ENCODE data around the gene UTP18. TPM values are rescaled to one million over a fixed set of nuclear protein-coding genes. Genes with fewer than 3 reads are reported as not detected.
A peak's percentile ranks its signal among the peaks of the same experiment; 100 is the strongest.
"Not testable (repeated sequence)": the region's sequence is repeated elsewhere in the genome, so short reads cannot be mapped to it uniquely, and the experiment has no call there.

UTP18 gene
- total and polyA plus RNA-seq, 7 experiments from 2014 or later: 31.1 to 71.6 (median 46.2) TPM

DNA sequence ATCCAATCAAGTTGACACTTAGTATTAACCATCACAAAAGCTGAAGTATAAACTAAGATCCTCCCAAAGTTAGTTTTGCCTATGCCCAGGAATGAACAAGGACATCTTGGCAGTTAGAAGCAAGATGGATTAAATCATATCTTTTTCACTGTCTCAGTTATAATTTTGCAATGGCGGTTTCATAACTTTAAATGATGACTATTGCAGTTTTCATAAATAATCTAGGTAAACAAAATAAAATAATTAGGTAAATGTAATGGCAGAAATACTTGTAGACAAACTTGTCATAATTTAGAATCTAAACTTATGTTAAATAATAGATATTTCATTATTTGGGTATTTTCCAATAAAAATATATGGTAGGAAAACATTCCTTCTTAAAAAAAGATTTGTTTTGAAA lies 51.7 kb downstream of the UTP18 start:
- H3K27ac ChIP-seq (ENCODE audit: low read depth, low read length); ATAC-seq; H3K4me3 Mint-ChIP-seq; DNase-seq; H3K9me3 ChIP-seq (ENCODE audit: control insufficient read depth in 2 of 3, low read length in 3 of 3); H3K4me1 ChIP-seq (ENCODE audit: control insufficient read depth in 2 of 2, insufficient read depth in 2 of 2, low read length in 2 of 2); H3K27ac Mint-ChIP-seq; H3K4me3 ChIP-seq (ENCODE audit: low read length); H3K27me3 ChIP-seq (ENCODE audit: control insufficient read depth in 2 of 2, insufficient read depth in 2 of 2, low read length in 2 of 2); H3K4me1 Mint-ChIP-seq; H3K36me3 ChIP-seq (ENCODE audit: control insufficient read depth in 2 of 3, insufficient read depth in 3 of 3, low read length in 3 of 3); POLR2A ChIA-PET; intact Hi-C loops (cut with micrococcal nuclease): not testable (repeated sequence)
- CTCF ChIA-PET: interaction anchor here (1.2 kb wide), 1 partner anchor 13 kb away, joined by 4 read pairs; no protein-coding TSS in a partner anchor
- Mint-ChIP-seq H3K9me3 (peaks cover 0 to 42% (median 19%) of the 10 kb centered on the region in 11 donors), H3K27me3 (peaks cover 0 to 24% (median 6%) of the 10 kb centered on the region in 5 donors), H3K36me3 (peaks cover 0 to 11% (median 2%) of the 10 kb centered on the region in 5 donors)

DNA sequence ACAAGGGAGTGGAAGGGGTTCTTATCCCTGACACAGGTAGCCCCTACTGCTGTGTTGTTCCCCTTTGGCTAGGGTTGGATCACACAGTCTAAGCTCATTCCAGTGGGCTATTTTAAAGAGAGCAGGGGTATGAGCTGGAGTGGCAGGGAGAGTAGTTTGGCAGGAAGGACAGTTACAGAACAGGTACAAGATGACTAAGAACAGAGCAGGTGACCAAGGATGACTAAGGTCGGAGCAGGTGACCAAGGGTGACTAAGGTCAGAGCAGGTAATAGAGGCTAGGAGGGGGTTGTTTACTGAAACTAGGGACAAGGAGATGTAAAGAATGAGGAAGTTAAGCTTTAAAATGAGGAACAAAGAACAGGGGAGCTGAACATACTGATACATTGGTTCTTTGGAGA lies 58.8 kb downstream of the UTP18 start:
- H3K27ac Mint-ChIP-seq: peak overlapping the region in 1 of 9 donors; percentile 66
- Histone ChIP-seq H3K36me3 (ENCODE audit: control insufficient read depth in 2 of 3, insufficient read depth in 3 of 3, low read length in 3 of 3) (no peaks in the 10 kb centered on the region), H3K27me3 (ENCODE audit: control insufficient read depth in 2 of 2, insufficient read depth in 2 of 2, low read length in 2 of 2) (no peaks in the 10 kb centered on the region), H3K9me3 (ENCODE audit: control insufficient read depth in 2 of 3, low read length in 3 of 3) (peaks cover 0 to 5% (median 0%) of the 10 kb centered on the region in 3 experiments), H3K4me1 (ENCODE audit: control insufficient read depth in 2 of 2, insufficient read depth in 2 of 2, low read length in 2 of 2) (no peaks in the 10 kb centered on the region), H3K27ac (ENCODE audit: low read depth, low read length) (no peak overlapping the region), H3K4me3 (ENCODE audit: low read length) (no peak overlapping the region)
- H3K9me3 Mint-ChIP-seq: peaks cover 0 to 34% (median 12%) of the 10 kb centered on the region in 11 donors
- intact Hi-C loops (cut with micrococcal nuclease): no loop called here
- H3K4me3 Mint-ChIP-seq: no peak overlapping the region
- DNase-seq (no peak), ATAC-seq (no peak)
- H3K36me3 Mint-ChIP-seq: peaks cover 0 to 5% (median 3%) of the 10 kb centered on the region in 5 donors
- no peaks in the 10 kb centered on the region for H3K4me1 Mint-ChIP-seq
- ChIA-PET CTCF (interaction anchor here (0.6 kb wide), 1 partner anchor 95 kb away, joined by 4 read pairs; no protein-coding TSS in a partner anchor), POLR2A (no interaction called here)
- peaks cover 0 to 7% (median 6%) of the 10 kb centered on the region in 5 donors for H3K27me3 Mint-ChIP-seq

DNA sequence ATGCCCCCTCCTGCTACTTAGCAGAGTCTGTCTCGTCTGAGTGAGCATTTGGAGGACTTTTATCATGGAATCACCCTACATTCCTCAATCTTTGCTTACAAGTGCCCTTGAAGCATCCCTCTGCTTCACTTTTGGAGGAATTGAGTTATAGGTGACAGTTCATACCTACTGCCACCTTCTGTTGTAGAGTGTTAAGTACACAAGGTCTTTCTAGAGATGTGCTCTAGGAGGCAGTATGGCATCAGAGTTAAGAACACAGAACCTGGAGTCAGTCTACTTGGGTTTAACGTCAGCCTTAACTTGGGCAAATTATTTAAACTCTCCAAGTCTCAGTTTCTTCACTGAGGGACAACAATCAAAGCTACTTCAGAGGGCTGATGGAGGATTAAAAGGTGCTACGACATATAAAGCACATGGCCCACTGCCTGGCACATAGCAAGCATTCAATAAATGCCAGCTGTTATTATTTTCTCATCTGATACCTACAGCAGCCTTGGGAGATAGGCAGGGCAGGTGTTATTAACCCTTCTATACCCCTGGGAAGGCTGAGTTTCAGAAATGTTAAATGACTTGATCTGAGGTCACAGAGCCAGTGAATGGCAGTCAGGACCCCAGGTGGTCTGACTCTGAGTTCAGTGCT lies 62.2 kb downstream of the UTP18 start:
- no peak overlapping the region for H3K4me3 Mint-ChIP-seq
- H3K27me3 Mint-ChIP-seq: peaks cover 0 to 16% (median 12%) of the 10 kb centered on the region in 5 donors
- no peaks in the 10 kb centered on the region for H3K36me3 ChIP-seq (ENCODE audit: control insufficient read depth in 2 of 3, insufficient read depth in 3 of 3, low read length in 3 of 3)
- no peak overlapping the region for H3K27ac Mint-ChIP-seq
- DNase-seq: peak in 2 of 9 donors; percentile 9 to 31
- intact Hi-C loops (cut with micrococcal nuclease): loop anchor here in 1 of 2 donors (5.0 kb wide), 1 partner anchor 215 kb away; no protein-coding TSS in a partner anchor
- no peak overlapping the region for H3K27ac ChIP-seq (ENCODE audit: low read depth, low read length)
- ChIA-PET CTCF (no interaction called here), POLR2A (no interaction called here)
- H3K9me3 Mint-ChIP-seq: peaks cover under 1 to 21% (median 9%) of the 10 kb centered on the region in 11 donors
- peaks cover 0 to 6% (median under 1%) of the 10 kb centered on the region in 5 donors for H3K36me3 Mint-ChIP-seq
- peak; percentile 61 for ATAC-seq
- no peaks in the 10 kb centered on the region for H3K4me1 Mint-ChIP-seq
- peaks cover 0 to 5% (median 0%) of the 10 kb centered on the region in 3 experiments for H3K9me3 ChIP-seq (ENCODE audit: control insufficient read depth in 2 of 3, low read length in 3 of 3)
- no peaks in the 10 kb centered on the region for H3K4me1 ChIP-seq (ENCODE audit: control insufficient read depth in 2 of 2, insufficient read depth in 2 of 2, low read length in 2 of 2)
- no peak overlapping the region for H3K4me3 ChIP-seq (ENCODE audit: low read length)
- no peaks in the 10 kb centered on the region for H3K27me3 ChIP-seq (ENCODE audit: control insufficient read depth in 2 of 2, insufficient read depth in 2 of 2, low read length in 2 of 2)

DNA sequence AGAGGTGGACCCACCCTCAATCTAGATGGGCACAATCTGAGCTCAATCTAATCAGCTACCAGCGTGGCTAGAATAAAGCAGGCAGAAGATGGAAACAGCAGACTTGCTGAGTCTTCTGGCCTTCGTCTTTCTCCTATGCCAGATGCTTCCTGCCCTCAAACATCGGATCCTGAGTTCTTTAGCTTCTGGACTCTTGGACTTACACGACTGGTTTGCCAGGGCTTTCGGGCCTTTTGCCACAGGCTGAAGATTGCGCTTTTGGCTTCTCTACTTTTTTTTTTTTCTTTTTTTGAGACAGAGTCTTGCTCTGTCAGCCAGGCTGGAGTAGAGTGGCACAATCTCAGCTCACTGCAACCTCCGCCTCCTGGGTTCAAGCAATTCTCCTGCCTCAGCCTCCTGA lies 65.1 kb downstream of the UTP18 start:
- ATAC-seq (no peak), DNase-seq (no peak)
- Histone ChIP-seq H3K36me3 (ENCODE audit: control insufficient read depth in 2 of 3, insufficient read depth in 3 of 3, low read length in 3 of 3) (no peaks in the 10 kb centered on the region), H3K4me3 (ENCODE audit: low read length) (no peak overlapping the region), H3K27me3 (ENCODE audit: control insufficient read depth in 2 of 2, insufficient read depth in 2 of 2, low read length in 2 of 2) (no peaks in the 10 kb centered on the region), H3K4me1 (ENCODE audit: control insufficient read depth in 2 of 2, insufficient read depth in 2 of 2, low read length in 2 of 2) (no peaks in the 10 kb centered on the region), H3K27ac (ENCODE audit: low read depth, low read length) (no peak overlapping the region), H3K9me3 (ENCODE audit: control insufficient read depth in 2 of 3, low read length in 3 of 3) (no peaks in the 10 kb centered on the region)
- peaks cover 0 to 6% (median 0%) of the 10 kb centered on the region in 5 donors for H3K36me3 Mint-ChIP-seq
- ChIA-PET POLR2A (no interaction called here), CTCF (interaction anchor here (0.6 kb wide), 1 partner anchor 270 kb away, joined by 4 read pairs; no protein-coding TSS in a partner anchor)
- H3K4me3 Mint-ChIP-seq: no peak overlapping the region
- H3K4me1 Mint-ChIP-seq: no peaks in the 10 kb centered on the region
- peaks cover 0 to 11% (median 3%) of the 10 kb centered on the region in 11 donors for H3K9me3 Mint-ChIP-seq
- intact Hi-C loops (cut with micrococcal nuclease): no loop called here
- no peak overlapping the region for H3K27ac Mint-ChIP-seq
- H3K27me3 Mint-ChIP-seq: peaks cover 0 to 25% (median 12%) of the 10 kb centered on the region in 5 donors

DNA sequence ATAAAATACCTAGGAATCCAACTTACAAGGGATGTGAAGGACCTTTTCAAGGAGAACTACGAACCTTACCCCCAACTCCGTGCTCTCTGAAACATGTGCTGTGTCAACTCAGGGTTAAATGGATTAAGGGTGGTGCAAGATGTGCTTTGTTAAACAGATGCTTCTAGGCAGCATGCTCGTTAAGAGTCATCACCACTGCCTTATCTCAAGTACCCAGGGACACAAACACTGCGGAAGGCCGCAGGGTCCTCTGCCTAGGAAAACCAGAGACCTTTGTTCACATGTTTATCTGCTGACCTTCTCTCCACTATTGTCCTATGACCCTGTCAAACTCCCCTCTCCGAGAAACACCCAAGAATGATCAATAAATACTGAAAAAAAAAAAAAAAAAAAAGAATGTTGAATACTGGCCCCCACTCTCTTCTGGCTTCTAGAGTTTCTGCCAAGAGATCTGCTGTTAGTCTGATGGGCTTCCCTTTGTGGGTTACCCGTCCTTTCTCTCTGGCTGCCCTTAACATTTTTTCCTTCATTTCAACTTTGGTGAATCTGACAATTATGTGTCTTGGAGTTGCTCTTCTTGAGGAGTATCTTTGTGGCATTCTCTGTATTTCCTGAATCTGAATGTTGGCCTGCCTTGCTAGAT lies 70.6 kb downstream of the UTP18 start:
- ATAC-seq; H3K27ac ChIP-seq (ENCODE audit: low read depth, low read length); CTCF ChIA-PET; H3K9me3 ChIP-seq (ENCODE audit: control insufficient read depth in 2 of 3, low read length in 3 of 3); H3K36me3 Mint-ChIP-seq; POLR2A ChIA-PET; H3K27me3 ChIP-seq (ENCODE audit: control insufficient read depth in 2 of 2, insufficient read depth in 2 of 2, low read length in 2 of 2); H3K27ac Mint-ChIP-seq; H3K4me3 ChIP-seq (ENCODE audit: low read length); intact Hi-C loops (cut with micrococcal nuclease); H3K4me3 Mint-ChIP-seq; H3K36me3 ChIP-seq (ENCODE audit: control insufficient read depth in 2 of 3, insufficient read depth in 3 of 3, low read length in 3 of 3); DNase-seq; H3K4me1 Mint-ChIP-seq; H3K4me1 ChIP-seq (ENCODE audit: control insufficient read depth in 2 of 2, insufficient read depth in 2 of 2, low read length in 2 of 2): not testable (repeated sequence)
- peaks cover 0 to 22% (median 10%) of the 10 kb centered on the region in 5 donors for H3K27me3 Mint-ChIP-seq
- H3K9me3 Mint-ChIP-seq: peaks cover 0 to 11% (median 3%) of the 10 kb centered on the region in 11 donors

DNA sequence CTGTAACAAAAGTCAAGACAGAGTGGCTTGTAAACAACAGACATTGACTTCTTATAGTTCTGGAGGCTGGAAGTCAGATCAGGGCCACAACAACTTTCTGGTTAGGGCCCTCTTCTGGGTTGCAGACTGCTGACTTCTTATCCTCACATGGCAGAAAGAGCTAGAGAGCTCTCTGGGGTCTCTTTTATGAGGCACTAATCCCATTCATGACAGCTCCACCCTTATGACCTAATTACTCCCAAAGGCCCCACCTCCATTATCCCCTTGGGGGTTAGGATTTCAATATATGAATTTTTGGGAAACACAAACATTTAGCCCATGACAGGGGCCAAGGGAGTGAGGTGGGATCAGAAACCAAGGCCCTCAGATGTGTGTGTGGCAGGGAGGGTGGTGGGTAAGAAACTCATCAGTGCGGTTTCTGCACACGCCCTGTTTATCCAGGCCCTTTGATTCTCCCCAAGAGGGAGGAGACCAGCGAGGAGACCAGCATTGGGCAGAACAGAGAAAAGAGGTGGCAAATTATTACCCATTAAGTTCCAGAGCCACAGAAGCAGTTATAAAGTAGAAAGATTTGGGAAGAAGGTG lies 74.8 kb downstream of the UTP18 start:
- Histone ChIP-seq H3K27ac (ENCODE audit: low read depth, low read length) (no peak overlapping the region), H3K9me3 (ENCODE audit: control insufficient read depth in 2 of 3, low read length in 3 of 3) (no peaks in the 10 kb centered on the region), H3K4me1 (ENCODE audit: control insufficient read depth in 2 of 2, insufficient read depth in 2 of 2, low read length in 2 of 2) (no peaks in the 10 kb centered on the region), H3K27me3 (ENCODE audit: control insufficient read depth in 2 of 2, insufficient read depth in 2 of 2, low read length in 2 of 2) (no peaks in the 10 kb centered on the region), H3K36me3 (ENCODE audit: control insufficient read depth in 2 of 3, insufficient read depth in 3 of 3, low read length in 3 of 3) (no peaks in the 10 kb centered on the region), H3K4me3 (ENCODE audit: low read length) (no peak overlapping the region)
- Mint-ChIP-seq H3K9me3 (peaks cover 0 to 2% (median 0%) of the 10 kb centered on the region in 11 donors), H3K4me1 (no peaks in the 10 kb centered on the region), H3K4me3 (no peak overlapping the region), H3K27ac (peak overlapping the region in 1 of 9 donors; percentile 15), H3K27me3 (peaks cover 0 to 3% (median 0%) of the 10 kb centered on the region in 5 donors), H3K36me3 (no peaks in the 10 kb centered on the region)
- DNase-seq (no peak), ATAC-seq (no peak)
- intact Hi-C loops (cut with micrococcal nuclease): no loop called here
- ChIA-PET POLR2A (no interaction called here), CTCF (no interaction called here)

All from naive thymus-derived CD4-positive, alpha-beta T cell (primary cell).